Amniotic epithelial cell (primary cell): ENCODE data around the gene MAN1C1.
"Not testable (repeated sequence)": the region's sequence is repeated elsewhere in the genome, so short reads cannot be mapped to it uniquely, and the experiment has no call there.

Experiments
- DNase-seq: peaks from one replicate; pipeline ENCODE4 v3.0.0-alpha.2; 2010; ENCODE audit warnings: low read depth

Gene MAN1C1

DNA sequence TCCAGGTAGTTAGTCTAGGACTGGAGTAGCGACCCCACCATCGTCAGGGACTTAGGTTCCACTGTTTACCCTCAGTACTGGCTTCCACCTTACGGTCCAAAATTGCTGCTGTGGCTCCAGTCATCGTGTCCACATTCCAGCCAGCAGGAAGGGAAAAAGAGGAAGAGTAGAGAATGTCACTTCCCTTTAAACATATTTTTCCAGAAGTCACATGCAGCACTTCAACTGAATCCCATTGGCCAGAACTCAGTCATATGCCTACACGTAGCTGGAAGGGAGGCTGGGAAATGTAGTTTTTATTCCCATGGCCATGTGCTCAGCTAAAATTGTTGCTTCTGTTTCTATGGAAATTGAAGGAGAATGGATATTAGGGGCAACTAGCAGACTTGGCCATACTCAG lies 99.3 kb downstream of the MAN1C1 start:
- DNase-seq: peak; percentile 37

DNA sequence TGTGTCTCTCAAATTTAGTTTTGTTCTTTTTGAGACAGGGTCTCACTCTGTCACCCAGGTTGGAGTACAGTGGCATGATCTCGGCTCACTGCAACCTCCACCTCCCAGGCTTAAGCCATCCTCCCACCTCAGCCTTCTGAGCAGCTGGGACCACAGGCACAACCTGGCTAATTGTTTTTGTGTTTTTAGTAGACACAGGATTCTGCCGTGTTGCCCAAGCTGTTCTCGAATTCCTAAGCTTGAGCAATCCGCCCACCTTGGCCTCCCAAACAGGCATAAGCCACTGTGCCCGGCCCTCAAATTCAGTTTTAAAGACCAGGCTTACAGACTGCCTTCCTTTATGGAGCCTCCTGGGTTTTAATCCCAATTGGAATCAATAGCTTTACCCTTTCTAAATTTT lies 99.7 kb downstream of the MAN1C1 start:
- DNase-seq: no peak

DNA sequence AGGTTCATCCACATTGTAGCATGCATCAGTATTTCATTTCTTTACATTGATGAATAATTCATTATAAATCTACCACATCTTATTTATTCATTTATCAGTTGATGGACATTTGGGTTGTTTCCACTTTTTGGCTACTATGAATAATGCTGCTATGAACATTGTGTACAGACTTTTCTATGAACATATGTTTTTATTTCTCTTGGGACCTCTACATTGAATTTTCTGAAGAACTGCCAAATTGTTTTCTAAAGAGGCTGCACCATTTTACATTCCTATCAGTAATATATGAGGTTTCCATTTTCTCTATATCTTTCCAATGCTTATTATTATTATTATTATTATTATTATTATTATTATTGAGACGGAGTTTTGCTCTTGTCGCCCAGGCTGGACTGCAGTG lies 102.1 kb downstream of the MAN1C1 start:
- DNase-seq: no peak

DNA sequence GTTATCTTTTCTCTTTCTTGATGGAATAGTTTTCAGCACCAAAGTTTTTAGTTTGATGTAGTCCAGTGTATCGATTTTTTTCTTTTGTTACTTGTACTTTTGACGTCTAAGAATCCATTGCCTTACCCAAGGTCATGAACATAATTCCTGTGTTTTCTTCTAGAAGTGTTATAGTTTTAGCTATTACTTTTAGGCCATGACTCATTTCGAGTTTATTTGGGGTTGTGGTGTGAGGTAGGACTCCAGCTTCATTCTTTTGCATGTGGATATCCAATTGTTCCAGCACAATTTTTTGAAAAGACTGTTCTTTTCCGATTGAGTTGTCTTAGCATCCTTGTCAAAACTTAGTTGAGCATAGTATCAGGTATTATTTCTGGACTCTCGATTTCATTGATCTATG lies 104.0 kb downstream of the MAN1C1 start:
- DNase-seq: no peak

DNA sequence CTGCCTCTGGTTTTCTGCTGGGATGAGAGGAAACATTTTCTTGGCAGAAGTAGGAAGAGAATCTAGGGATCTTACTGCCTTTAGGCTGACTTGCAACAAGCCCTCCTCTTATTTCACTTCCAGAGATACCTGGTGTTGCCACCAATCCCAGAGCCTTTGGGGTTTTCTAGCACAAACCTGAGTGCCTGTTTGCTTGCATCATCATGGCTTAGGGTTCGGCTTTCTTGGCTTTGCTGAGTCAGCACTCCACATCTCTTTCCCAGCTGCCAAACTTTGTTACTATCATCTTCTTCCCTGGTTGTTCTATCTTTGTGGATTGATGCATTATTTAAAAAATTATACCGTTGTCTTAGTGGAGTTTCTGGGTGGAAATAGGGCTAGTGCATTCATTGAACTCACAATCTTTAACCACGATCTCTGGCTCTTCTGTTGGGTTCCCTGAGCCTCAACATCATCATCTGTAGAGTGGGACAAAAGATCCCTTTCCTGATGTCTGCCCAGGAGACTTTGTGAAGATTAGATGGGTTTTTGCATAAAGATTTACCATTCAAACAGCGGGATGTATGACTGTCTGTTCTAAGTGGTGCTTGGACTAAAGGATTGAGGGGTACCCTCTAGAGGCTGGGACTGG lies 106.8 kb downstream of the MAN1C1 start:
- no peak for DNase-seq

DNA sequence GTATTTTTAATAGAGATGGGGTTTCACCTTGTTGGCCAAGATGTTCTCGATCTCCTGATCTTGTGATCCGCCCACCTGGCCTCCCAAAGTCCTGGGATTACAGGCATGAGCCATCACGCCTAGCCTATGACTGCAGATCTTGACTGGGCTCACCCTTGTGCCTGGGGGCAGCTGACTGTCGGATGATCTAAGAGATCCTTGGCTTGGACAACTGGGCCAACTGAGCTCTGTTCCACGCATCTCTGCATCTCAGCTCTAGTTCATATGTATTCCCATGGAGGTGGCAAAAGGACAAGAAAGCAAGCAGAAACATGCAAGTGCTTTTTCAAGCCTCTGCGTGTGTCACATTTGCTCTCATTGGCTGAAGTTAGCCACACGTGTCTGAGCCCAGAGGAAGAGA lies 107.6 kb downstream of the MAN1C1 start:
- no peak for DNase-seq

DNA sequence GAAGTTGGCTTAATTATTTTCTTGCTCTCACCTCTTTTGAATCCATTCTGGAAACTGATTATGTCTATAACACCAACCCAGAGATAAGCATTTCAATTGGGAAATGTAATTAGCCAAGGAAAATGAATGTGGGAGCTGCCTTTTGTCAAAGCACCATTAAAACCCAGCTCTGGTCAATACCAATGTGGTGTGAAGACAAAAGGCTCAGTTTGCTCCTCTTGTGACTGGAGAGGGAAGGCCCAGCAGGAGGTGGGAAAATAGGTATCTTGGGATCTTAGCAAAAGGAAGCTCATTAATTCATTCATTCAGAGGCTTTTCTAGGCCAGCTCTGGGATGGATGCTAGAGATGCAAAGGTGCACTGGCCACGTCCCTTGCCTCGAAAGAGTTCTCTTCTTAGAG lies 108.4 kb downstream of the MAN1C1 start:
- DNase-seq: no peak

DNA sequence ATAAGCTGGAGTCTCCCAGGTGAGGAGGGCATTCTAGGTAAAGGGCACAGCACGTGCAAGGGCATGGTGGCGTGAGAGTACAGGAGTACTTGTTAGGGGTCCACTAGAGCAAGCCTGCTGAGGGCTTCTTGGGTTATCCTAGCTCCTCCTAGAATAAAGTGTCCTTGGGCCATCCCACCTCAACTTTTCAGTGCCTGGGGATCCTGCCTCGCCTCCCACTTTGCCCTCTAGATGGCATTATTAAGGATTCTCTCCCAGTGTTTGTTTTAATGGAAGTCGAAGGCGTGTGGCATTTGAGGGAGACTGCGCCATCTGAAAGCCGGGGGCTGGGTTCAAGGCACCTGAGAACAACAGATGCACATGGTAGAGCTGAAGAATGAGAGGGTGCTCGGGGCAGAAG lies 108.9 kb downstream of the MAN1C1 start:
- DNase-seq: no peak

DNA sequence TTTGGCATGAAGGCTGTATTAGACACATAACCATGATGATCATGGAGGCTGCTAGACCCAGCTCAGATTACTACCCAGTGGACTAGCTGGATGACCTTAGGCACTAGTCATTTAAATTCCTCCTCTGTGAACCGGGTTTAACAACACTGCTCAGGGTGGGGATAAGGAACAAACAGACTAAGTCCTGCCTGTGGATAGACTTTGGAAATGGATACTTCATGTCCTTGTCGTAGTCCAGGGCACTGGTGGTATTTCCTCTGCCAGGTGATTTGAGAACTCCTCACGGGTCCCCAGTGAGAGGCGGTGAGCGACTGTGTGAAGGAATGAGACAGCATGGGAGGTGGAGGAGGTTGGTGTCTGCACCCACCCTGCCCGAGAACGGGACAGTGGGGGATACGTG lies 110.5 kb downstream of the MAN1C1 start:
- no peak for DNase-seq

DNA sequence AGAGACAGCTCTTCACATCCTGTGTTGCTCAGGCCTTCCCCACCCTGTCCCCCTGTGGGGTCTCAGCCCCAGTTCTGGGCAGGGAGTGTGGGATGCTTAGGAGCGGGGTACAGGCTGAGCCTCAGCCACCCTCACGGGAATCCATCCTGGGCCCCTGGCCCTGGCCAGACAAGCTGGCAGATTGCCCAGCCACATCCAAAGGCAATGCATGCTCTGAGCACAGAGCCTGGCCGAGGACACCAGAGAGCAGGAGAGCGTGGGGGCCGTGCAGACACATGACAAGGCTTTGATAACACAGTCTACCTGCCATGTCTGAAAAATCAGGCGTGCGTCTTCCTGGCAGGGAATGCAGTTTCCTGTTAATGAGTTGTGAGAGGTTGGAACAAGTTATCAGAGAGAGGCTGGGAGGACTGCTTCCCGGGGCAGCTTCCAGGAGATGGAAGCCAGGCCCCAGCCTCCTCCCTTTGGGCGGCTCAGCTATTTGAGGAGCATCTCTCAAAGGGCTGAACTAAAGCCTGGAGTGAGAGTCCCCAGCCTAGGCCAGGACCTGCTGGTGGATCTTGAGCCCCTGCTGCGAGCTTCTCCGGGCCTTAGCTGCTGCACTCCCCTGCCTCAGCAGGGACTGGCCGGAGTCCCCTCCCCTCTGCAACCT lies 111.2 kb downstream of the MAN1C1 start:
- peak; percentile 53 for DNase-seq

DNA sequence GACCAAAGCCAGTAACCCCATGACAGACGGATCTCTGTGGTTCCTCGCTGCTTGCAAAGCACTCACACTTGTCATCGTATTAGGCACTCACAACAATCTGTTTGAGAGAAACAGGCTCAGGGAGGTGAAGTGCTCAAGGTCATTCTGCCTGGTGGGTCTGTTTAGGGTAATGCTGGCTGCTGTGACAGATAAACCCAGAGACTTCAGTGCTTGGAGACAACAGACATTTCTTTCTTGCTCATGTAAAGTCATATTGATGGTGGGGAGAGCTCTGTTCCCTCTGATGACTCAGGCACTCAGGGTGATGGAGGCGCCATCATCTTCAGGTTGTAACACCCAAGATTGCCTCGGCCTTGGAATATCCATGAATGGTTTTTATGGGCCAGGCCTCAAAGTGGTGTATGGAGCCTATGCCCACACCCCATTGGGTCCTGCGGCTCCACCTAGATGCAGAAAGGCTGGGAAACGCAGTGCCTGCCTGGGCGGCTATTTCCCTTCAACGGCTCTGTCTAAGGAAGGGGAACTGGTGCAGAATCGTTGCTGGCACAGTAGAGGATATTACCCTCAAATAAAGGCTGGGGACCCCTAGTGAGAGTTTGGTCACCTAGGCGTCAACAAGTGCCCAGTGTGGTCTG lies 111.8 kb downstream of the MAN1C1 start:
- DNase-seq: peak; percentile 15

DNA sequence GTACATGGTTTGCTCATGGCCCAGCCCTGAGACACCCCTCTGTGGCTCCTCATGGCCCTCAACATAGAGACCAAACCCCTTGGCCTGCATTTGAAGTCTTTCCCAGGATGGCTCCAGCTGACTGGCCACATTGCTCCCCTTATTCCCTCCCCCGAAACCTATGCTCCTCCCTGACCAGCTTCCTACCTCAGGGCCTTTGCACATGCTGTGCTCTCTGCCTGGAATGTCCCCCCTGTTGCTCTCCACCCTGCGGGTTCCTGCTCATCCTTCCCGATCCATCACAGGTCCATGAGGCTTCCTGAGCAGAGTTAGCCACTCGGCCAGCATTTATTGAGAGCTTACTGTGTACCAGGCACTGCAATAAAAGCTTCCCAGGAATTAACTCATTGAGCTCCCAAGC lies 112.5 kb downstream of the MAN1C1 start:
- no peak for DNase-seq

DNA sequence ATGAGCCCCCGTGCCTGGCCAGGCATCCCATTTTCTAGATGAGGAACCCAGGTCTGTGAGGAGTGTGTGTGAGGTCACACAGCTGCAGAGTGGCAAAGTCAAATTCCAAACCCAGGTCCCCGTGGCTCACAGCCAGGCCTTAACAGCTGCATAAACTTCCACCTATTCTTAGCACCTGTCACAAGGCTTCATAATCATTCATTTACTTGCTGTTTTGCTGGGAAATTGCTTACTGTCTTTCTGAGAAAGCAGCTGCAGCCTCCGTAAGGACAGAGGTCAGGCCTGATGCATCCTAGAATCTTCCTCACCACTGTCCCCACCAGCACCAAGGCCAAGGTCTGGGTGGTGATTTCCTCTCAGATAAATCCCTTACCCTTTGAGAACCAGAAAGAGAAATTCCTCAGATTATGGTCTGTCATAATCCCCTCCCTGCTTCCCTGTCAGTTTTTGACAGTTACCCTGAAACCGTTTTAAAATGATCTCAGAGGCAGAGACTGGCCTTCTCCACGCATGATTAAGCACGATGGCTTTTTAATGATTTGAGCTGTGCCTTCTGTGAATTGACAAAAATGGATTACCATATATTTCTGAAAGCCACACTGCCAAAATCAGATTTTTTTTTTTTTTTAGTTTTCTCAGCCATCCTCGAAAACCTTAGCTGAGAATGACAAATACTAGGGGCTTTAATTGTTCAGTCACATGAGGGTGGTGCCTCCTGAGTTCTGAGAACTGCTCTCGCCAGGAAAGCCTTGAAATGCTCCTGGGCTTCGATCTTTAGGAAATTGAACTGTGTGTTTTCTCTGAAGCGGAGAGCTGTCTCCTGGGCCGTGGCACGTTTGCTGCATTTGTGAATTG lies 113.4 kb downstream of the MAN1C1 start:
- no peak for DNase-seq

DNA sequence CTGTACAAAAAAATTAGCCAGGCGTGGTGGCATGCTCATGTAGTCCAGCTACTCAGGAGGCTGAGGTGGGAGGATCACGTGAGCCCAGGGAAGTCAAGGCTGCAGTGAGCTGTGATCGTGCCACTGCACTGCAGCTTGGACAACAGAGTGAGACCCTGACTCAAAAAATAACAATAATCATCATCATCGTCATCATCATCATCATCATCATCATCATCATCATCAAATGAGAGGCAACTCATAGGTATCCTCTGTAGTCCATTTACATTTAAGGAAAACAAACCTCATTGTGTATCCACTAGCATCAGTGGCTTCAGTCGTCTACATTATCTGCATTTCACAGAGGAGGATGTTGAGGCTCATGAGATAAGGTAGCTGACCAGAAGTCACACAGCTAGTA lies 114.6 kb downstream of the MAN1C1 start:
- no peak for DNase-seq

DNA sequence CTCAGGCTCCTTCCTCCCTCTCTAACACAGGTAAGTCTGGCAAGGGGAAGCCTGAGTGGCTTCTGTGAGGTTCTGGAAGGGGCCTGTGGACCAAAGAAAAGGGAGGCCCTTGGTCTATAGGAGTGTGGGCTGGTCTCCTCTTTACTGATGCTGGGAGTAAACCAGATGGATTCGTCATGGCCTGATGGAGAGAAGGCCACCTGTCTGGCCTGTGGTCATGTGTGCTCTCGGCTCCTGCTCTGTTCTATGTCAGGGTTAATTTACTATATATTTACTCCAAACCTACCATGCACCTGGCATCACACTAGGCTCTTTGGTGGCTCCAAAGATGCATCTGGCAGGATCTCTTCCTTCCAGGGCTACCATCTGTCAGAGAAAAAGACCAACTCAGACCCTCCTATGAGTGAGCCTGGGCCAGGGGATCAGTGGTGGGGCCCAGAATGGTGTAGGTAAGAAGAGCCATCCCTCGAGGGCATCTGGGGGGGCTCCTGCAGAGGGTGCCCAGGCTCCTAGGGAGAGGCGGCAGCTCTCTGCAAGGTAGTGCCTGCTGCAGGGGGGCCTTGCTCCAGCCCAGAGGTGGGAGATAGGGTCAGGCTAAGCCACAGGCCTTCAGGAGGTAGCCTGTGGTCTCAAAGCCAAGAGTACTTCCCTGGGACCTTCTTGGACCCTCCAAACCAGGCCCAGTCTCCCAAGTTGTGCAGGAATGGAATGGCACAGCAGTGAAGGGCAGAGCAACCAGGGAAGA lies 115.2 kb downstream of the MAN1C1 start:
- DNase-seq: no peak

DNA sequence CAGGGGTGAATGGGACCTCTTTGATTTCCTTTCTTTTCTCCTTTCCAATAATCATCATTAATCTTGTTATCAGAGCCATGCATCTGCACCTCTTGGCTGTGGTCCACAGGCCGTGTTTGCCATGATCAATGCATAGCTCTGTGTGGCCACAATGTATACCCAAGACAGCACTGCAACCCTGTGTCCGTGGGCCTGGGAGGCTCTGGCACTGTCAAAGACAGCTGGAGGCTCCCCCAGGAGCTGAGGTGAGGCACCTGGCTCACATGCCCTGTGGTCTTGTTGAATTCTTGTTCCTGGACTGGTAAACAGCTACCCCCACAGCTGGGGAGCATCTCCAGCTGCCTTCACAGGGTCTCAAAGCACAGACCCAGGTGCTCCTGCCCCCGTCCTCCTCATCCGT lies 116.2 kb downstream of the MAN1C1 start:
- DNase-seq: no peak

DNA sequence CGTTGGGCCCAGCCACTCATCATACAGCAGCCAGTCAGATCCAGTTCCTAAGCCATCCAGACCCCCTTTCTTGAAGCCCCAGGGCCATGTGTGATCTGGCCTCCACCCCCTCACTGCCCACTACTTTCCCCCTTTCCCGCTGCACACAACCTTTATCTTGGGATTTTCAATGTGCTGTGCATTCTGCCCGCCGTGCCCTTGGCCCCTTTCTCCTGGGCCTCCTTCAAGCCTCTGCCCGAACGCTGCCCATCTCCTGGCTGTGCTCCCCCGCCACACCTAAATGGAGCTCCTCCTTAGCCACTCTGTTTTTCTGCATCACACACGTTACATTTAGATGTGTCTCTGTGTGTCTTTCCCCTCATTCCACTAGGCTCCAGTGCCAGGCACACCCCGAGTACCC lies 116.7 kb downstream of the MAN1C1 start:
- no peak for DNase-seq

DNA sequence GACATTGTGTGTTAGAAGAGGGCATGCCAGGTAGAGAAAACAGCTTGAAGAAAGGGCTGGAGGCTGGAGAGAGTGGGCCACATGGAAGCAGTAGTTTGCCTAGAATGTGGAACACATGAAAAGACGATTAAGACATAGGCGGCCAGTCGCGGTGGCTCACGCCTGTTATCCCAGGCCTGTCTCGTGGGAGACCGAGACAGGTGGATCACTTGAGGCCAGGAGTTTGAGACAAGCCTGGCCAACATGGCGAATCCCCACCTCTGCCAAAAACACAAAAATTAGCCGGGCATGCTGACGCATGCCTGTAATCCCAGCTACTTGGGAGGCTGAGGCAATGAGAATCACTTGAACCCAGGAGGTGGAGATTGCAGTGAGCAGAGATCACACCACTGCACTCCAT lies 118.4 kb downstream of the MAN1C1 start:
- DNase-seq: not testable (repeated sequence)

DNA sequence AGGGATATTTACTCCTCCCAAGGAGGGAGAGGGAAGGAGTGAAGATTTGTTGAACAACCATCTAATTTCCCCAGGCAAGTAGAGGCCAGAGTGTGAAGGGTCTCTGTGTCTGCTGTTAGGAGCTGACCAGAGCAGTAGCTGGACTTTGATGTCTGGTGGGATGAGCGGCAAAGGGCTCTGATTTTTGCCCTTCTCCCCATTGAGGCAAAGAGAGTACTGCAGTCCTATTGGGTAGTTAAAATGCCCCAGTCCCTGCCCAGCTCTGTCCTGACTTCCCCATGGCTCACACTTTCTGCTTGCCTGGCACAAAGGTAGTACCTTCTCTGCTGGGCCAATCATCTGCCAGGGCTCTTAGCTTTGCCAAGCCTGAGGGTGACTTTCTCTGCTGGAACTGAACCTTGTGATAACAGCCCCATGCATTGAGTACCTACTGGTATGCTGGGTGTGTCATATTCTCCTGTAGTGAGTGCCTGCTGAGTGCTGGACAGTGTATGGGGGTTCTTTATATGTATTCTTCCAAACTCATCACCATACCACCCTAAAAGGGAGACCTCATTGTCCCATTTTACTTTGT lies 119.5 kb downstream of the MAN1C1 start:
- no peak for DNase-seq

DNA sequence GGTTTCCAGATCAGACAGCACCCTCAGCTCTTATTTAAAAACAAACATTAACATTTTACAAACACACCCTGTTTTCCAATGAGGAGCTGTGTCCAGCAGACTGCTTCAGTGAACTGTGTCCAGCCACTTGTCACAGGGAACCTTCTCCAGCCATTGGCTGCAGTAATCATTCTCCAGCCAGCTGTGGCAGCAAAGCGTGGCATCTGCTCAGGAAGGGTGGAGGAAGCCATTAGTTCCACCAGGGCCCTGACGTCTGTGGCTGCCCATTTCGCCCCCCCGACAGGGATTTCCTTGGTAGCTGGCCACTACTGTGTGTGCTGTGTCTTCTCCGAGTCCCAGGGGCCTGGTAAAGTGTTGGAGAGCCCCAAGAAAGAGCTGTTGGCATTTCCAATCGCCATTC lies 120.5 kb downstream of the MAN1C1 start:
- no peak for DNase-seq

DNA sequence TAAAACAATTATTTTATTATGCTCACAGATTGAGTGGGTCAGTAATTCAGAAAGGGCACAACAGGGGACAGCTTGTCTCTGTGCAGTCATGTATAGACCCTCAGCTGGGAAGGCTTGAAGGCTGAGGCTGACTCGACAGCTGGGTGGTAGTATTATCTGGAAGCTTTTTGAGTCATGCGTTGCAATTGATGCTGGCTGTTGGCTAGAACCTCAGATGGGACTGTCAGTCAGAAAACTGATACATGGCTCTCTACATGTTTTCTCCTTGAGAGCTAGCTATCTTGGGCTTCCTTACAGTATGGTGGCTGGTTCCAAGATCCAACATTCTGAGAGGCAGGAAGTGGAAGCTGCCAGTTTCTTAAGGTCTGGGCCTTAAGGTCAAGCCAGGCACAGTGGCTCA lies 121.9 kb downstream of the MAN1C1 start:
- DNase-seq: peak; percentile 12

DNA sequence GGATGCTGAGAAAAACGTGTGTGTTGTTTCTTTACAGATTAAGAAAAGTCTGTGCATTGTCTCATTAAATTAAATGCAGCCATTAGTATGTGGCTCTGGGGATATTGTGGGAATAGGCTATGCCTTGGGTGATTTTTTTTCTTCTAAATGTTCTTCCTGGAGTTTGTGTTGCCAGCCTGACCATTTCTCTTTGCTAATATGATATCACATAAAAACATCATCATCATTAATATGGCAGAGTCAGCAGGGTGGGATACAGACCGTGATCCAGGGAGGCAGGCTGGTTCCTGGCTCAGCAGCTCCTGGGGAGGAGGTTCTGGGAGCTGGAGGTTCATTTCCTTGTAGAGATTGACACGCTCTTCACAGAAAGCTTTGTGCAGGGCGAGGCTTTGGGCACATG lies 122.8 kb downstream of the MAN1C1 start:
- DNase-seq: no peak
